Left ventricle myocardium inferior (tissue), 1 donor: ENCODE data around the gene ACAD11. TPM values are rescaled to one million over a fixed set of nuclear protein-coding genes. Genes with fewer than 3 reads are reported as not detected.

Experiments used
- DNase-seq: peaks from one replicate; pipeline ENCODE4 v3.0.0-alpha.2; 2020
- H3K27ac ChIP-seq: fragments of 200-600 bp; replicated peaks from 2 replicates; pipeline ENCODE4 v1.8.0; 2021
- H3K27me3 ChIP-seq: fragments of 200-600 bp; 2 replicates; pipeline ENCODE4 v1.8.0; 2021; ENCODE audit warnings: low read depth
- H3K36me3 ChIP-seq: fragments of 200-600 bp; 2 replicates; pipeline ENCODE4 v1.8.0; 2021
- H3K4me1 ChIP-seq: fragments of 200-600 bp; 2 replicates; pipeline ENCODE4 v1.8.0; 2021
- H3K4me3 ChIP-seq: fragments of 200-600 bp; 2 replicates; pipeline ENCODE4 v1.8.0; 2021; ENCODE audit warnings: mild to moderate bottlenecking, moderate library complexity
- H3K9me3 ChIP-seq: fragments of 200-600 bp; replicated peaks from 2 replicates; pipeline ENCODE4 v1.8.0; 2021
- CTCF ChIP-seq: fragments of 200-600 bp; IDR thresholded peaks from 2 replicates; pipeline ENCODE4 v1.8.0; 2021; ENCODE audit warnings: antibody characterized with exemption, mild to moderate bottlenecking, borderline replicate concordance
- intact Hi-C: fragments of 100-400 bp; cut with micrococcal nuclease; formaldehyde crosslinking; loops from one replicate; pipeline ENCODE4 v1.11.0; 2022
- total RNA-seq: library from RNA; stranded (reverse); fragmentation: NEBNext Ultra II Directional; extraction: Animal tissue kit (Norgen Biotek cat#: 25700); gene quantifications from one replicate; pipeline ENCODE4 v1.2.1, GENCODE V29; 2021
- donor health status: DM: no; HTN: yes; CAD: no; lungs with severe emphysema.

ACAD11 gene
- total RNA-seq, 1 donor from 2014 or later = 21.5 TPM

GRCh38 chr3:132665230-132665745 lies 5.7 kb upstream of the ACAD11 start:
- peaks cover 21% of the 10 kb centered on the region for H3K36me3 ChIP-seq
- no peaks in the 10 kb centered on the region for H3K9me3 ChIP-seq
- no peak overlapping the region for H3K4me3 ChIP-seq
- no peaks in the 10 kb centered on the region for H3K27me3 ChIP-seq
- no peak overlapping the region for H3K27ac ChIP-seq
- peaks cover 72% of the 10 kb centered on the region for H3K4me1 ChIP-seq
- no peak for DNase-seq
- no peak for TF ChIP-seq CTCF
- intact Hi-C loops = no loop called here

- TF ChIP-seq CTCF = no peak
- H3K27ac ChIP-seq = no peak overlapping the region
- no peak for DNase-seq
- H3K36me3 ChIP-seq = peaks cover 18% of the 10 kb centered on the region
- peaks cover 77% of the 10 kb centered on the region for H3K4me1 ChIP-seq
- intact Hi-C loops = no loop called here
- peak overlapping the region; percentile 87 for H3K4me3 ChIP-seq
- no peaks in the 10 kb centered on the region for H3K9me3 ChIP-seq
- H3K27me3 ChIP-seq = no peaks in the 10 kb centered on the region
Observed at GRCh38 chr3:132662212-132662611, 2.6 kb upstream of the ACAD11 start.

GRCh38 chr3:132661101-132661500 lies 1.5 kb upstream of the ACAD11 start:
- Histone ChIP-seq H3K4me3 (peak overlapping the region; percentile 87), H3K27ac (peak overlapping the region; percentile 94), H3K4me1 (peaks cover 88% of the 10 kb centered on the region), H3K27me3 (no peaks in the 10 kb centered on the region), H3K36me3 (peaks cover 7% of the 10 kb centered on the region), H3K9me3 (no peaks in the 10 kb centered on the region)
- no peak for TF ChIP-seq CTCF
- DNase-seq = no peak
- intact Hi-C loops = no loop called here

DNA sequence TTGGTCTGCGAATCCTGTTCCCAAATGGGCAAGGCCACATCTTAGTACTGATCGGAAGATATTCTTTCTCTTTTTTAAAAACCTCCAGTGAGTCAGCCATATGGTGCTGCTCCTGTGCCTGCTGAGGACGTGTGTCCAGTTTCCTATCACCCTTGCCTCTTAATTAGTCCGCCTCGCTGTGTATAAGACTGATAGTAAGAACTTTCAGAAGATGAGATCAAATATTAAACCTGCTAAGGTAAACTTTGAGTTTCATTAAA lies 1.1 kb upstream of the ACAD11 start:
- no peak for DNase-seq
- no peak for TF ChIP-seq CTCF
- intact Hi-C loops = no loop called here
- Histone ChIP-seq H3K4me1 (peaks cover 91% of the 10 kb centered on the region), H3K36me3 (peaks cover 4% of the 10 kb centered on the region), H3K9me3 (no peaks in the 10 kb centered on the region), H3K27me3 (no peaks in the 10 kb centered on the region), H3K4me3 (peak overlapping the region; percentile 87), H3K27ac (peak overlapping the region; percentile 94)

DNA sequence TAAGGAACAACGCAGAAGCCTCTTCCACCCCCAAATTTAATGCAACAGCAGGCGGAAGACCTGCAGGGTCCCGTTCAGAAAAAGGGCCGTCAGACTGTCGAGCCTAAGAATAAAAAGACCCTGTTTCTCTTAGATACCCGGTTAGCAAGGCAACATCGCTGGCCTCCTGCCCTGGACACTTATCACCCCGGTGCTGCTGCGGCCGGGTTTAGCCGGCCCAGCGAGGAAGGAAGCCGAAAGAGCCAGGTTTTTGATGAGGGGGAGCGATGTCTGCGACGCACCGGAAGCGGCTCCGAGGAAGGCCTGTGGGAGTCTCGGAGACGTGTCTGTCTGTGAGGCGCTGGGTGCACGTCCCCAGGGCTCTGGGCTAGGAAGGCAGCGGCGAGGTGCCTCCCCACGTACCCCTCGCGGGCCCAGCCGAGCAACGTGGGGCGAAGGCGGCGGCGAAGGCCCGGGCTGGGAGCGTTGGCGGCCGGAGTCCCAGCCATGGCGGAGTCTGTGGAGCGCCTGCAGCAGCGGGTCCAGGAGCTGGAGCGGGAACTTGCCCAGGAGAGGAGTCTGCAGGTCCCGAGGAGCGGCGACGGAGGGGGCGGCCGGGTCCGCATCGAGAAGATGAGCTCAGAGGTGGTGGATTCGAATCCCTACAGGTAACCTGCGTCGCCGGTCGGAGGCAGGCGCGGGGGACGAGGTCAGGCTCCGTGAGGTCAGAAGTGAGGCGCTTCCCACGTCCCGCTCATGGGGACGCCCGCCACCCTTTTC lies 622 bp upstream of the ACAD11 start, which contains the start of gene UBA5:
Gene UBA5 (plus strand): TSS at position 278 of the 759 bp plus-strand sequence. CDS start 209 bp downstream, at position 487.
- intact Hi-C loops = no loop called here
- TF ChIP-seq CTCF = no peak
- H3K27ac ChIP-seq = peak within 1 kb of the TSS; percentile 94
- H3K27me3 ChIP-seq = no peaks in the 10 kb centered on the region
- H3K36me3 ChIP-seq = no peaks in the 10 kb centered on the region
- peak within 1 kb of the TSS; percentile 87 for H3K4me3 ChIP-seq
- DNase-seq = peak; percentile 76
- H3K9me3 ChIP-seq = no peaks in the 10 kb centered on the region
- peaks cover 95% of the 10 kb centered on the region for H3K4me1 ChIP-seq
